ENCODE measurements around the gene TWF2. TPM values are rescaled to one million over a fixed set of nuclear protein-coding genes. Genes with fewer than 3 reads are reported as not detected.

The TWF2 gene
- total and polyA plus RNA-seq, 9 of the 15 experiments (the other 6 are each of a cell fraction or from before 2014, with no cell fraction given), result 0.11 to 61.9 (median 29.7) TPM

DNA sequence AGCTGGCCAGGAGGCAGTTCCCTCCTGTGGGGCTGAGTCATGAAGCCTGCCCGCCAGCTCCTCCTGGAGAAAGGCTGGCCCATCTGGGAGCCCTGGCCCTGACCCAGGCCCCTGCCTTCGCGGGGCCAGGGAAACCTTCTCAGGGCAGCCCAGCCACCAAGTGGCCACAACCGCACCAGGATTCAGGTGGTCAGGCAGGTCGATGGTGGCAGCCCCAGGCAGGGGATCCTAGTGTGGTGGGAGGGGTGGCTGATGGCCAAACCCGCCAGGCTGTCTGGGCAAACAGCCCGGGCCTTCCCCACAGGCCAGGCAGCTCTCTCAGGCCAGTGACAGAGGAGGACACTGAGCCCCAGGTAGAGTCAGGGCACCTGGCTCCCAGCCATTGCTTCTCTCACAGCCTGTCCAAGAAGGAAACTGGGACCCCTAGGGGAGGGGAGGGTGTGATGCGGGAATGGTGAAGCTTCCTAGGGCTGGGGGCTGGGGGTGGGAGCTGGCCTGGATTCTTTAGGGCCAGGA is 1.2 kb downstream of the TWF2 start (continued):
- TF ChIP-seq, protein P1, sequence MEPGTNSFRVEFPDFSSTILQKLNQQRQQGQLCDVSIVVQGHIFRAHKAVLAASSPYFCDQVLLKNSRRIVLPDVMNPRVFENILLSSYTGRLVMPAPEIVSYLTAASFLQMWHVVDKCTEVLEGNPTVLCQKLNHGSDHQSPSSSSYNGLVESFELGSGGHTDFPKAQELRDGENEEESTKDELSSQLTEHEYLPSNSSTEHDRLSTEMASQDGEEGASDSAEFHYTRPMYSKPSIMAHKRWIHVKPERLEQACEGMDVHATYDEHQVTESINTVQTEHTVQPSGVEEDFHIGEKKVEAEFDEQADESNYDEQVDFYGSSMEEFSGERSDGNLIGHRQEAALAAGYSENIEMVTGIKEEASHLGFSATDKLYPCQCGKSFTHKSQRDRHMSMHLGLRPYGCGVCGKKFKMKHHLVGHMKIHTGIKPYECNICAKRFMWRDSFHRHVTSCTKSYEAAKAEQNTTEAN (CRISPR knock-in tag; IDR thresholded peaks at IDR 0.05), result no peak
- TF ChIP-seq PML (IDR thresholded peaks at IDR 0.05; ENCODE audit: low read length) (no peak), CTBP1 (IDR thresholded peaks at IDR 0.05; ENCODE audit: borderline replicate concordance) (peak; percentile 20; the same call in 1 of the 2 replicates), CXXC5 (CRISPR knock-in tag; IDR thresholded peaks at IDR 0.05) (peak; percentile 8; the same call in 1 of the 2 replicates), HNRNPLL (IDR thresholded peaks at IDR 0.05; ENCODE audit: low read depth, low read length, poor library complexity, severe bottlenecking) (no peak), ARID1B (IDR thresholded peaks at IDR 0.05) (peak; percentile 36; the same call in 1 of the 2 replicates), ZNF57 (CRISPR knock-in tag; IDR thresholded peaks at IDR 0.05) (no peak), SIX5 (IDR thresholded peaks at IDR 0.05; ENCODE audit: borderline replicate concordance in 1 of 2, insufficient read depth in 1 of 2, low read depth in 1 of 2, low read length in 2 of 2) (no peak), JUND (IDR thresholded peaks at IDR 0.05; ENCODE audit: borderline replicate concordance, low read depth, low read length) (peak; percentile 55; the same call in 1 of the 2 replicates), JUND (tag; IDR thresholded peaks at IDR 0.05; ENCODE audit: borderline replicate concordance, low read depth, low read length) (no peak; the same call in 2 of the 3 replicates), RCOR1 (IDR thresholded peaks at IDR 0.05; ENCODE audit: borderline replicate concordance in 1 of 2, low read depth in 2 of 2, low read length in 2 of 2) (no peak), NRF1 (conservative IDR thresholded peaks at IDR 0.05 in 1 of 2, IDR thresholded peaks at IDR 0.05 in 1 of 2) (no peak), XRCC4 (IDR thresholded peaks at IDR 0.05; ENCODE audit: extremely low read depth, insufficient read depth, insufficient read length) (no peak), RBFOX2 (IDR thresholded peaks at IDR 0.05; ENCODE audit: low read depth, low read length) (peak; percentile 58)
- TF ChIP-seq, protein P2, sequence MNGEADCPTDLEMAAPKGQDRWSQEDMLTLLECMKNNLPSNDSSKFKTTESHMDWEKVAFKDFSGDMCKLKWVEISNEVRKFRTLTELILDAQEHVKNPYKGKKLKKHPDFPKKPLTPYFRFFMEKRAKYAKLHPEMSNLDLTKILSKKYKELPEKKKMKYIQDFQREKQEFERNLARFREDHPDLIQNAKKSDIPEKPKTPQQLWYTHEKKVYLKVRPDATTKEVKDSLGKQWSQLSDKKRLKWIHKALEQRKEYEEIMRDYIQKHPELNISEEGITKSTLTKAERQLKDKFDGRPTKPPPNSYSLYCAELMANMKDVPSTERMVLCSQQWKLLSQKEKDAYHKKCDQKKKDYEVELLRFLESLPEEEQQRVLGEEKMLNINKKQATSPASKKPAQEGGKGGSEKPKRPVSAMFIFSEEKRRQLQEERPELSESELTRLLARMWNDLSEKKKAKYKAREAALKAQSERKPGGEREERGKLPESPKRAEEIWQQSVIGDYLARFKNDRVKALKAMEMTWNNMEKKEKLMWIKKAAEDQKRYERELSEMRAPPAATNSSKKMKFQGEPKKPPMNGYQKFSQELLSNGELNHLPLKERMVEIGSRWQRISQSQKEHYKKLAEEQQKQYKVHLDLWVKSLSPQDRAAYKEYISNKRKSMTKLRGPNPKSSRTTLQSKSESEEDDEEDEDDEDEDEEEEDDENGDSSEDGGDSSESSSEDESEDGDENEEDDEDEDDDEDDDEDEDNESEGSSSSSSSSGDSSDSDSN (IDR thresholded peaks at IDR 0.05; ENCODE audit: borderline replicate concordance in 1 of 2, low read depth in 2 of 2, low read length in 2 of 2), result peak in 1 of 2 experiments; percentile 84; a peak in 1 of 4 replicates
- TF ChIP-seq, protein P3, sequence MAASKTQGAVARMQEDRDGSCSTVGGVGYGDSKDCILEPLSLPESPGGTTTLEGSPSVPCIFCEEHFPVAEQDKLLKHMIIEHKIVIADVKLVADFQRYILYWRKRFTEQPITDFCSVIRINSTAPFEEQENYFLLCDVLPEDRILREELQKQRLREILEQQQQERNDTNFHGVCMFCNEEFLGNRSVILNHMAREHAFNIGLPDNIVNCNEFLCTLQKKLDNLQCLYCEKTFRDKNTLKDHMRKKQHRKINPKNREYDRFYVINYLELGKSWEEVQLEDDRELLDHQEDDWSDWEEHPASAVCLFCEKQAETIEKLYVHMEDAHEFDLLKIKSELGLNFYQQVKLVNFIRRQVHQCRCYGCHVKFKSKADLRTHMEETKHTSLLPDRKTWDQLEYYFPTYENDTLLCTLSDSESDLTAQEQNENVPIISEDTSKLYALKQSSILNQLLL (CRISPR knock-in tag; IDR thresholded peaks at IDR 0.05; ENCODE audit: borderline replicate concordance), result no peak
- TF ChIP-seq, protein P4, sequence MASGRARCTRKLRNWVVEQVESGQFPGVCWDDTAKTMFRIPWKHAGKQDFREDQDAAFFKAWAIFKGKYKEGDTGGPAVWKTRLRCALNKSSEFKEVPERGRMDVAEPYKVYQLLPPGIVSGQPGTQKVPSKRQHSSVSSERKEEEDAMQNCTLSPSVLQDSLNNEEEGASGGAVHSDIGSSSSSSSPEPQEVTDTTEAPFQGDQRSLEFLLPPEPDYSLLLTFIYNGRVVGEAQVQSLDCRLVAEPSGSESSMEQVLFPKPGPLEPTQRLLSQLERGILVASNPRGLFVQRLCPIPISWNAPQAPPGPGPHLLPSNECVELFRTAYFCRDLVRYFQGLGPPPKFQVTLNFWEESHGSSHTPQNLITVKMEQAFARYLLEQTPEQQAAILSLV (tag; IDR thresholded peaks at IDR 0.05), result no peak
- TF ChIP-seq, protein P5, sequence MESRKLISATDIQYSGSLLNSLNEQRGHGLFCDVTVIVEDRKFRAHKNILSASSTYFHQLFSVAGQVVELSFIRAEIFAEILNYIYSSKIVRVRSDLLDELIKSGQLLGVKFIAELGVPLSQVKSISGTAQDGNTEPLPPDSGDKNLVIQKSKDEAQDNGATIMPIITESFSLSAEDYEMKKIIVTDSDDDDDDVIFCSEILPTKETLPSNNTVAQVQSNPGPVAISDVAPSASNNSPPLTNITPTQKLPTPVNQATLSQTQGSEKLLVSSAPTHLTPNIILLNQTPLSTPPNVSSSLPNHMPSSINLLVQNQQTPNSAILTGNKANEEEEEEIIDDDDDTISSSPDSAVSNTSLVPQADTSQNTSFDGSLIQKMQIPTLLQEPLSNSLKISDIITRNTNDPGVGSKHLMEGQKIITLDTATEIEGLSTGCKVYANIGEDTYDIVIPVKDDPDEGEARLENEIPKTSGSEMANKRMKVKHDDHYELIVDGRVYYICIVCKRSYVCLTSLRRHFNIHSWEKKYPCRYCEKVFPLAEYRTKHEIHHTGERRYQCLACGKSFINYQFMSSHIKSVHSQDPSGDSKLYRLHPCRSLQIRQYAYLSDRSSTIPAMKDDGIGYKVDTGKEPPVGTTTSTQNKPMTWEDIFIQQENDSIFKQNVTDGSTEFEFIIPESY (CRISPR knock-in tag; IDR thresholded peaks at IDR 0.05), result peak; percentile 71

Data from K562 (cell line).